GM11168 (cell line): ENCODE measurements around the gene GRIP2.

Experiments
- in situ Hi-C: fragments of 300-500 bp; cut with MboI; formaldehyde crosslinking; loops from one replicate; pipeline ENCODE4 v1.12.0; 2022; ENCODE audit warnings: low sequenced_read_pairs; ENCODE audit not compliant: unreplicated experiment

The GRIP2 gene

DNA sequence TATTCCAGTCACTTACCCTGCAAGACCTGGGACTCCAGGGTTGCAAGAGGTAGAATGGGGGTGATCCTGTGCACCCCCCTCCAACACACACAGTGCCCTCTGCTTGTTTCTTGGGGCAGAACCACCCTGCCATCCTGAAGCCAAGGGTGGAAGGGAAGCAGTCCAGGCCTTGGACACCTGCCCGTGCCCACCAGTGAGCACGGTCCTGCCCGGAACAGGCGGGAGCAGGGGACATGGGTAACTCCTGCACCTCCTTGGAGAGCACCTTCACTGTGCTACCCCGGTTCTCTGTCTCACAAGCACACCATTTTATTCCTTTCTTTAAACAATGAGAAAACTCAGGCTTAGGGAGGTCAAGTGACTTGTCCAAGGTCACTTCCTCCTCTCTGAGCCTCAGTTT, 80.8 kb downstream of the GRIP2 start:
- in situ Hi-C loops = no loop called here

GRCh38 chr3:14458434-14459275, 81.5 kb downstream of the GRIP2 start:
- in situ Hi-C loops = no loop called here

- in situ Hi-C loops = no loop called here
Measured at GRCh38 chr3:14457999-14458398, 82.1 kb downstream of the GRIP2 start.

DNA sequence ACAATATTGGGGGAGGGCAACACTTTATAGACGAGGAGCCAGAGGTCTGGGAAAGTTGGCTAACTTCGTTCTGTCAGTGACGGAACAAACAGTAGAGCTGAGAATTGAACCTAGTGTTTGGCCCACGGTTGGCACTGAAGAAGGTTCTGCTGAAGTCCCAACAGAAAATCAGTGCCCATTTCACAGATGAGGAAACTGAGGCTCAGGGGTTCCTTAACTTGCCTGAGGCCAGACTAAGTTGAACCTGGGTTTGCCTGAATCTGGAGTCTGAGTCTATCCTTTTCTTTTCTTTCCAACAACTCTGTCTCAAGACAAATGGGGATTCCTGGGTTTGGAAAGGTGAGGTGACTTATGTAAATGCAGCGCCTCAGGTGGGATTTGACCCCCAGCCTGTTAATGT, 82.7 kb downstream of the GRIP2 start:
- in situ Hi-C loops = no loop called here

GRCh38 chr3:14456794-14457193, 83.3 kb downstream of the GRIP2 start:
- in situ Hi-C loops = no loop called here

DNA sequence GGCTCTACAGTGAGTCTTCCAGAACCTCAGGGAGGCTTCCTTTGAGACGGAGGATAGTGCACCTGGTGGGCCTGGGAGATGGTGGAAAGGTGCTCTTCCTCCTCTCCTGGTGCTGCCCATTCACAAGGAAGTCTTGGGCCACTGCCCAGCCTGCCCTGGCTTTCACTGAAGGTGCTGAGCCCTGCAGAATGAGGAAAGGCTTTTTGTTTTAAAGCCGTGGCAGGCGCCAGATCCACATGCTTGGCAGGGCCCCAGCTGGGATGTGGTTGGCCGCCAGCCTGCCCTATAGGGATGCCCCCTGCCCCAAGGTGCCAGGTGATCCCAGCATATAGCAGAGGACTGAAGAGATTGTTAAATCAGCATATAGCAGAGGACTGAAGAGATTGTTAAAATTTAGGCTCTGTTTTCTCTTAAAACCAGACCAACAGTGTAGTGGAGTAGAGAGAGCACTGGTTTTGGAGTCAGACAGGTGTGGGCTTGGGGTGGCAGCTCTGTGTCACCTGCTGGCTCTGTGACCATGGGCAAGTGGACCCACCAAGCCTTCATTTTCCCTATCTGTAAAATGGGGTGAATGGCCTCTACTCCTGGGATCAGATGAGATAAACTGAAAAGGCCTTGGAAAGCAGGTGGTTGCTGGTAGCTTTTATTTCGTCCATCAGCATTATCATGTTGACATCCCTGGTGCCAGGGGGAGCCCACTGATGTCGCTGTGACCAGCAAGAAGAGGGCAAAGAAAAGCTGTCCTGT, 84.4 kb downstream of the GRIP2 start:
- in situ Hi-C loops = no loop called here

DNA sequence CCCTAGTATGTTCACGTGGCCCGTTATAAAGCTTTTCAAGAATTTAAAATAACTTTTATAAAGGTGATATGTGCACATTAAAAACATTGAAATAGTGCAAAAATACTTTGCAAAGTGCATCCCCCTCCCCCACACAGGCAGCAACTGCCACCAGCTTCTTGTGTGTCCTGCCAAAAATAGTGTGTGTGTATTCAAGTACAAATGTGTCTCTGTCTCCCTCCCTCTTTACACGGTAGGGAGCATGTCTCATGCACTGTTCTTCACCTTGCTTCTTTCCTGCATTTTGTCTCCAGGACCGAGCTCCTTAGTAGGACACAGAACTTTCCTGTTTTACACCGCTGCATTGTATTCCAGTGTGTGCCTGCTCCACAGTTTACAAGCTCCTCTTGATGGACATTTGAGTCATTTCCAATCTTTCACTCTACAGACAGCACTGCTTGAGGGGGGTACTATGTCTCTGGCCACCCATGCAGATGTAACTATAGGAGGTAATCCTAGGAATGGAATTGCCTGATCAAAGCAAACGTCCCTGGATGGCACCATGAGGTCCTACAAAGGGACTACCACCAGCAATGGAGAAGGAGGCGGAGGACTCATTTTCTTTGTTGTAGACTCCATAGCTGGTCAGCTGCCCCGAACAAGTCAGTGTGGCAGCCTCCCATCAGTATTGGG, 85.4 kb downstream of the GRIP2 start:
- in situ Hi-C loops = no loop called here

DNA sequence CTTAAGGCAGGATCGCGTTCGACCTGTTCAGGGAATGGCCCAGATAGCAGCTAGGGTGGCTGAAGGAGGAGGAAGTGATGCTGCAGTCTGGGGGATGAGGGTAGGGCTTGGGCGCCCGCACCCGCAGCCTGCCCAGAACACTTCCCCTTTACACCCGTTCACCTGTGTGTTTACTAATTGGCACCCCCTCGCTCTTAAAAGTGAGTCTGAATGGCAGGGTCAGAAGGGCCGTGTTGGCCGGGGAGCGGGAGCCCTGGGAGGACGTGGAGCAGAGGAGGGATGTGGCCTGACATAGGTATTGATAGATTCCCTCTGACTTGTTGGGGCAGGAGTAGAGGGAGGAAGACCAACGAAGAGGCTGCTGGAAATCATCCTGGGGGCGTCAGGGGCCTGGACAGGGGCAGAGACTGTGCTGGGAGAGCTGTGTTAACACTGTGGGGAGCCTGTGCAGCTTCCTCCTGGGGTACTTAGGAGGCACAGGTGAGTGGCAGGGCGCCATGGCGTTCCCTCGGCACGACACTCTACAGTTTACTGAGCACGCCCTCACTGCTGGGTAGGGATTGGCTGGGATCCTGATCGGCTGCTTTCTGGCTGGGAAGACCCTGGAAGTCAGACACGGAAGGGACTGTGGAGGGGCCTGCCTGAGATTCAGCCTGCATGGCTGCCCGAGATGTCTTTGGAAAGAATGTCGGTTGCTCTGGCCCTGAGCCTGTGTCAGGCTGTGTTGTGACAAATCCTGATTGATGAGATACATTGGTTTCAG, 86.1 kb downstream of the GRIP2 start:
- in situ Hi-C loops = no loop called here

DNA sequence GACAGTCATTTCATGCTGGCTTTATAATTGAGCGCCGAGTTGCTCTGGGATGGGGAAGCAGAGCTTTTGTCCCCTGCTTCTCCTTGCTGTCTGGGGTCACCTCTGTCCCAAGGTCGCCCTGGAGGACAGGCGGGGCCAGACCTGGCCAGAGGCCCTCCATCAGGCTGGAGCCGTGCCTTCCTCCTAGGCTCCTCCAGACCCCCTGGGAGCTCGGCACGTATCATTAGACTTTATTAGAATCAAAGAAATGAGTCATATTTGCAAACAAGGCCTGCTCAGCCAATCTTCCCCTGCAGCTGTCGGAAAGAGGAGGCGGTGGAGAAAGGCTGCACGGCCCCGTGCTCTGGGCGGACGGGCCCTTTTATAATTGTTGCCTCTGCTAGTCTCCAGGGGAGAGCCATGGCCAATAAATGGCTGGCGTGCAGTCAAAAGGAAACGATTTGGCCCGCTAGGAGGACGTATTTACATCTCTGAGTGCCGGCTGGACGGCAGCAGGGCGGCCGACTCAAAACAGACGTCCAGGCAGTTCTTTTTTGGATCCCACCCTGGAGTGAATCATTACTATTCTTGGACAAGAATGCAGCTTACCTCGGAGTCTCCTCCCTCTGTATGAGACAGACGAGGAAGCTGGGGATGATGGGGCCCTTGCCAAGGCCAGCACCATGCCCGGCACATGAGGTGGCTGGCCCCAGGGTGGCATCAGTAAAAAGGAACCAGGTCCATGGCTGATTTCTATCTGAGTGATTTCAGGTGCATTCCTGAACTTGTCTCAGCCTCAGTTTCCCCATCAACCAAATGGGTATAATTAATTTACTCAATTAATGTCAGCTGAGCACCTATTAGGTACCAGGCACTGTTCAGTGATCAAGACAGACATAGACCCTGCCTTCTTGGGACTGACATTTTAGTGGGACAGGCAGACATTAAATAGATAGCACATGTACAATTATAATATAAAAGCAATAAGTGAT, 87.1 kb downstream of the GRIP2 start:
- in situ Hi-C loops = no loop called here

GRCh38 chr3:14451844-14452739, 88.0 kb downstream of the GRIP2 start:
- in situ Hi-C loops = no loop called here

DNA sequence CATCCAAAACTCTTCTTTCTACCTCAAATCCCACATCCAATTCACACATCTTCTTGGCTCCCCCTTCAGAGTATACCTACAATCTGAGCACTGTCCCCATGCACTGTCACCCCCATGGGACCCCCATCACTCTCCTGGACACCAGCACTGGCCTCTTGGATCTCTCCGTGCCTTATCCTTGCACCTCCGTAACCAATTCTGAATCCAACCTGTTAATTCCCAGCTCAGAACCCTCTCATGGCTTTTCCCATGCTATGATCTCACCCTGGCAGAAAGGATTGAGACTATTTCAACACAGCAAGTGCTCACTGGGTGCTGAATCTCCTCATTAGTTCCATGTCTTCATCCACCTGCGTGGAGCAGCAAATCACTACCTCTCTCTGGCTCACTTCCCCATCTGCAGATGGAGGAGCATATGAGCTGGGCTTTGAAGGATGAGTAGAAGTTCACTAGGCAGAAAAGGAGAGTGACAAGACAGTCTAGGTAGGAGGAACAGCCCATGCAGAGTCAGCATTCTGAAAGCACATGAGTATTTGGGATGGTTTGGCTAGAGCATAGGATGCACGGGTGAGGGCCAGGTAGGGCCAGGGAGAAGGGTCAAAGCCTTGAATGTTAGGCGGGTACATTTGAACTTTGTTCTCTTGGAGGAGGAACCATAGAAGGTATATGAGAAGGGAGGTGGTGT, 89.1 kb downstream of the GRIP2 start:
- in situ Hi-C loops = no loop called here

DNA sequence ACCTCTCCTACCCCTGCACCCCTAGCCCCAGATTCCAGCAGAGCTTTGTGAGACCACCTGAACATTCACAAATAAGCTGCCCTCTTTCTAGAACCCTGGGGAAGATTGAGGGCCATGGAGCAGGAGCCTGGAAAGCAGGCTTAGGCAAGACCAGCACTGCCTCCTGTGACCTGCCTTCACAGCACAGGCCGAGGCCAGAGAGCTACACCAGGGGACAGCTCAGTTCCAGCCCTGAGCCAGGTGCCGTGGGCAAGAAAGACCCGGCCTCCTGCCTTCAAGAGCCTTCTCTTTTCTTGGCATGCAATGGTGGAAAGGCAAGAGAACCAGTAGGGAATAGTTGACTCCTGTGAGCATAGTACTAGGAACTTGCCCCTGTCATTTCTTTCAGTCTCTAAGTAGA, 89.6 kb downstream of the GRIP2 start:
- in situ Hi-C loops = no loop called here

GRCh38 chr3:14448756-14449727, 91.1 kb downstream of the GRIP2 start:
- in situ Hi-C loops = no loop called here

GRCh38 chr3:14448063-14448462, 92.1 kb downstream of the GRIP2 start:
- in situ Hi-C loops = no loop called here

DNA sequence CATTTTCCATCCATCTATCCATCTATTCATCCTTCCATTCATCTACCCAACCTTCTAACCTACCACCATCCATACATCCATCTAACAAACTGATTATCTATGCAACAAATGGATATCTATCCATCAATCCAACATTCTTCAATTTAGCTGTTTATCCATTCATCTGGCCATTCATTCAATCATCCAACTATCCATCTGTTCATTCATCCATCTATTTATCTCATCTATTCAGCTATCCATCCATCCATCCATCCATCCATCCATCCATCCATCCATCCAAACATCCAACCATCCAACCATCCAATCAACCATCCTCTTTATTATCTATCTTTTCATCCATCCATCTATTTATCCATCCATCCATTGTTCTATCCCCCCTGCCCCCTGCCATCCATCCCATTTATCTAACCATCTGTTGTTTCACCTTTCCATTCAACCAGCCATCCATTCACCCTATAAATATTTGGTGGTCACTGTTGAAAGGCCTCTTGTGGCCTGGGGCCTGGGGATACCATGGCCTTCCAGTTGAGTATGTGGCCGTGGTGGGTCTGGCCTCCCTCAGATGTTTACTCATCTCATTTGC, 93.1 kb downstream of the GRIP2 start:
- in situ Hi-C loops = no loop called here

- in situ Hi-C loops = no loop called here
Measured at GRCh38 chr3:14445773-14446172, 94.4 kb downstream of the GRIP2 start.
